Stomach (tissue), 9 donors: ENCODE results near the gene BABAM2. TPM values are rescaled to one million over a fixed set of nuclear protein-coding genes. Genes with fewer than 3 reads are reported as not detected.
"Not testable (repeated sequence)": the region's sequence is repeated elsewhere in the genome, so short reads cannot be mapped to it uniquely, and the experiment has no call there.

Experiments
- DNase-seq, 2 donors: peaks; one replicate each; pipeline versions ENCODE4 v3.0.0 to v3.0.0-alpha.2; 2013 to 2019
- H3K27ac ChIP-seq, 5 donors: fragments of 200-600 bp in 4 of 5; sonication (generic) in 4 of 5; one replicate each; pipeline ENCODE4 v1.5.1; 2013 to 2019; ENCODE audit warnings: mild to moderate bottlenecking in 1 of 5, moderate library complexity in 1 of 5
- H3K27me3 ChIP-seq, 3 donors: fragments of 200-600 bp; sonication (generic); one replicate each; pipeline ENCODE4 v1.5.1; 2017 to 2019; ENCODE audit warnings: mixed run types in 1 of 3
- H3K36me3 ChIP-seq, 4 donors: fragments of 200-600 bp; sonication (generic); 1 replicate in 3 of 4; 2 replicates in 1 of 4; pipeline ENCODE4 v1.5.1; 2016 to 2019
- H3K4me1 ChIP-seq, 4 donors: fragments of 200-600 bp; sonication (generic); one replicate each; pipeline ENCODE4 v1.5.1; 2016 to 2019
- H3K4me3 ChIP-seq, 4 donors: fragments of 200-600 bp; sonication (generic) in 3 of 4; one replicate each; pipeline ENCODE4 v1.5.1; 2016 to 2019; ENCODE audit warnings: mild to moderate bottlenecking in 1 of 4
- H3K9me3 ChIP-seq, 4 donors: fragments of 200-600 bp; sonication (generic); one replicate each; pipeline ENCODE4 v1.5.1; 2016 to 2019
- EP300 ChIP-seq: sonication (generic); formaldehyde crosslinking; IDR thresholded peaks from one replicate; pipeline ENCODE4 v1.6.1; 2017; ENCODE audit warnings: antibody characterized with exemption
- POLR2A ChIP-seq, 4 donors: fragments of 450-650 bp; IDR thresholded peaks; one replicate each; pipeline ENCODE4 v1.6.1; 2016; ENCODE audit warnings: antibody characterized with exemption in 4 of 4, control low read depth in 2 of 4, mild to moderate bottlenecking in 1 of 4, moderate library complexity in 1 of 4
- POLR2AphosphoS5 ChIP-seq, 3 donors: sonication (generic); formaldehyde crosslinking; IDR thresholded peaks; one replicate each; pipeline ENCODE4 v1.6.1; 2016; ENCODE audit warnings: antibody characterized with exemption in 3 of 3
- WGBS, 5 donors: extraction: QIAGEN DNeasy Blood & Tissue Kit in 3 of 5; methylation state at CpG; one replicate each; pipeline versions ENCODE4 v1.1.5 to v1.1.7; 2013 to 2018; 5-methylcytosine and 5-hydroxymethylcytosine counted together
- intact Hi-C: fragments of 100-400 bp; cut with DNase I; formaldehyde crosslinking; loops from one replicate; pipeline ENCODE4 v1.15.1; 2023; ENCODE audit warnings: low total_unique reads
- polyA plus RNA-seq, 3 donors: library from polyadenylated mRNA; stranded (reverse); fragments of 200-250 nt; gene quantifications; one replicate each; pipeline ENCODE4 v1.2.3, GENCODE V29; 2013
- total RNA-seq, 5 donors: library from RNA; depleted of rRNA; stranded (reverse); fragments of >200 nt; gene quantifications; one replicate each; pipeline versions ENCODE4 v1.1.0 to v1.2.3, GENCODE V29; 2014 to 2016
- TF ChIP-seq, protein P1 (sequence below), 7 experiments: fragments of 450-650 bp in 4 of 7; fragments of 200-600 bp in 3 of 7; sonication (generic) in 3 of 7; IDR thresholded peaks; one replicate each; pipeline ENCODE4 v1.5.1; 2016 to 2019; ENCODE audit warnings: antibody characterized with exemption in 7 of 7, control low read depth in 2 of 7, mild to moderate bottlenecking in 1 of 7
- donor health status: healthy with polysubstance abuse.
- donor health status: Bipolar disorder and iron deficiency.
- donor health status: healthy.

Gene BABAM2
- total and polyA plus RNA-seq, 8 donors: 14.2 to 41.4 (median 22.8) TPM

GRCh38 chr2:28102455-28102874 lies 211.9 kb downstream of the BABAM2 start:
- H3K9me3 ChIP-seq: no peaks in the 10 kb centered on the region
- H3K27ac ChIP-seq: peak overlapping the region in 4 of 5 donors; percentile 28 to 43 (median 40)
- 68 to 80% (median 74%) methylated on average over 1 of the region's 1 CpG for WGBS, 5 donors
- peaks cover 0 to 30% (median 5%) of the 10 kb centered on the region in 4 donors for H3K4me1 ChIP-seq
- intact Hi-C loops: no loop called here
- DNase-seq: peak in 1 of 2 donors; percentile 51
- no peaks in the 10 kb centered on the region for H3K27me3 ChIP-seq
- no peak overlapping the region for H3K4me3 ChIP-seq
- TF ChIP-seq EP300: no peak
- TF ChIP-seq, protein P1, sequence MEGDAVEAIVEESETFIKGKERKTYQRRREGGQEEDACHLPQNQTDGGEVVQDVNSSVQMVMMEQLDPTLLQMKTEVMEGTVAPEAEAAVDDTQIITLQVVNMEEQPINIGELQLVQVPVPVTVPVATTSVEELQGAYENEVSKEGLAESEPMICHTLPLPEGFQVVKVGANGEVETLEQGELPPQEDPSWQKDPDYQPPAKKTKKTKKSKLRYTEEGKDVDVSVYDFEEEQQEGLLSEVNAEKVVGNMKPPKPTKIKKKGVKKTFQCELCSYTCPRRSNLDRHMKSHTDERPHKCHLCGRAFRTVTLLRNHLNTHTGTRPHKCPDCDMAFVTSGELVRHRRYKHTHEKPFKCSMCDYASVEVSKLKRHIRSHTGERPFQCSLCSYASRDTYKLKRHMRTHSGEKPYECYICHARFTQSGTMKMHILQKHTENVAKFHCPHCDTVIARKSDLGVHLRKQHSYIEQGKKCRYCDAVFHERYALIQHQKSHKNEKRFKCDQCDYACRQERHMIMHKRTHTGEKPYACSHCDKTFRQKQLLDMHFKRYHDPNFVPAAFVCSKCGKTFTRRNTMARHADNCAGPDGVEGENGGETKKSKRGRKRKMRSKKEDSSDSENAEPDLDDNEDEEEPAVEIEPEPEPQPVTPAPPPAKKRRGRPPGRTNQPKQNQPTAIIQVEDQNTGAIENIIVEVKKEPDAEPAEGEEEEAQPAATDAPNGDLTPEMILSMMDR (IDR thresholded peaks at IDR 0.05): no peak
- peak in 1 of 3 donors; percentile 67 for TF ChIP-seq POLR2AphosphoS5 (IDR thresholded peaks at IDR 0.05)
- TF ChIP-seq POLR2A (IDR thresholded peaks at IDR 0.05): no peak
- no peaks in the 10 kb centered on the region for H3K36me3 ChIP-seq

- WGBS, 5 donors: 80 to 86% (median 84%) methylated on average over 2 of the region's 2 CpGs
- no peak for TF ChIP-seq POLR2A (IDR thresholded peaks at IDR 0.05)
- TF ChIP-seq, protein P1 (IDR thresholded peaks at IDR 0.05): no peak
- no peak for TF ChIP-seq POLR2AphosphoS5 (IDR thresholded peaks at IDR 0.05)
- TF ChIP-seq EP300: no peak
Observed at GRCh38 chr2:28103611-28104010, 213.1 kb downstream of the BABAM2 start.

DNA sequence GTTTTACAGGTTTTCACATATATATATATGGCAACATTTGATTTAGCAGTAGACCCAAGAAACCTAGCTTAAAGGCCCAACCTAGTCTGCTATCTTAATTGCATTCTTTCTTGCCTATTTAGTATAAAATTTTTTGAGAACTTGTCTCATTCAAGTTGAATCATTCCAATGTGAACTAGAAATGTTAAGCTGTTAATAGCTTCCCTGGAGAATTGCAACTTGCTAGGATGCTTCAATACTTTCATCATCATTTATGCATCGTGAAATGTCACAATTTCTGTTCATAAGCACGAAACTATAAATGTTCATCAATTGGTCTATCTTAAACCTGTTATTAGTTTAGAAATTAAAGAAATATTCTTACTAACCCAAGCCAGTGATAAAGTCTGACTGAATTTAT lies 217.6 kb downstream of the BABAM2 start:
- Histone ChIP-seq H3K9me3 (no peaks in the 10 kb centered on the region), H3K27me3 (no peaks in the 10 kb centered on the region), H3K4me1 (peaks cover 0 to 5% (median 0%) of the 10 kb centered on the region in 4 donors), H3K36me3 (no peaks in the 10 kb centered on the region), H3K27ac (no peak overlapping the region), H3K4me3 (no peak overlapping the region)
- intact Hi-C loops: no loop called here
- DNase-seq: no peak
- no peak for TF ChIP-seq POLR2AphosphoS5 (IDR thresholded peaks at IDR 0.05)
- TF ChIP-seq EP300: no peak
- TF ChIP-seq, protein P1 (IDR thresholded peaks at IDR 0.05): no peak
- TF ChIP-seq POLR2A (IDR thresholded peaks at IDR 0.05): no peak
- 74 to 87% (median 86%) methylated on average over 2 of the region's 2 CpGs for WGBS, 5 donors

More at GRCh38 chr2:28103611-28104010, 213.1 kb downstream of the BABAM2 start:
- Histone ChIP-seq H3K9me3 (no peaks in the 10 kb centered on the region), H3K27me3 (no peaks in the 10 kb centered on the region), H3K36me3 (no peaks in the 10 kb centered on the region), H3K4me3 (no peak overlapping the region), H3K27ac (peak overlapping the region in 2 of 5 donors; percentile 36 to 43), H3K4me1 (peaks cover 0 to 30% (median 5%) of the 10 kb centered on the region in 4 donors)
- no peak for DNase-seq
- intact Hi-C loops: no loop called here

- H3K27me3 ChIP-seq, H3K27ac ChIP-seq, H3K4me3 ChIP-seq, H3K9me3 ChIP-seq, intact Hi-C loops, H3K4me1 ChIP-seq, H3K36me3 ChIP-seq, DNase-seq: not testable (repeated sequence)
Observed at GRCh38 chr2:28113771-28114170, 223.2 kb downstream of the BABAM2 start.

DNA sequence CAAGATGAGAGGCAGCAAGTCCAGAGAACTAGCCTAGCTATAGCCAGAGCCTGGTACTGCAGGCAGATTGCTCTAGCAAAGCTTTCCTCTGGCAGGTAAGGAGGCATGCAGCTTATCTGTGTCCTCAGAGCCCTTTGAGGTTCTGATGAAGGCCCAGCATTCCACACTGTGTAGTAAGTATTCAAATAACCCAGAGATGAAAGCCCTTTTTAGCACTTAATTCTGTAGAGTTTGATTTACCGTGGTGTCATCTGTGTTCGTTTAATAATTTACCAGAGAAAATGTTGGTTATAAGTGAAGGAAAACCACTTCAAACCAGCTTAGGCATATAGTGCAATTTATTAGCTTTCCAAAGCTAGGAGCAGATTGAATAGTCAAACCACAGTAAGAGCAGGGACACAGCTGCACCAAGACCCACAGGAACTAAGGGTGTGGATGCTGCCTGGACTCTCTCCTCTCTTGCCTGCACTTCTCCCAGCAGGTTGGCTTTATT lies 226.6 kb downstream of the BABAM2 start:
- no peak overlapping the region for H3K4me3 ChIP-seq
- intact Hi-C loops: no loop called here
- H3K27ac ChIP-seq: no peak overlapping the region
- H3K36me3 ChIP-seq: no peaks in the 10 kb centered on the region
- WGBS, 5 donors: 37 to 79% (median 48%) methylated on average over 2 of the region's 2 CpGs
- TF ChIP-seq, protein P1 (IDR thresholded peaks at IDR 0.05): no peak
- TF ChIP-seq POLR2AphosphoS5 (IDR thresholded peaks at IDR 0.05): no peak
- TF ChIP-seq POLR2A (IDR thresholded peaks at IDR 0.05): no peak
- TF ChIP-seq EP300: no peak
- peak in 1 of 2 donors; percentile 50 for DNase-seq
- H3K4me1 ChIP-seq: no peaks in the 10 kb centered on the region
- H3K9me3 ChIP-seq: no peaks in the 10 kb centered on the region
- H3K27me3 ChIP-seq: no peaks in the 10 kb centered on the region
